Breast epithelium (tissue), 4 donors: Measurements from ENCODE around the gene TMEM186. TPM values are rescaled to one million over a fixed set of nuclear protein-coding genes. Genes with fewer than 3 reads are reported as not detected.

Source experiments
- DNase-seq, 2 donors: peaks; one replicate each; pipeline ENCODE4 v3.0.0-alpha.2; 2019; ENCODE audit warnings: low spot score in 2 of 2
- H3K27ac ChIP-seq, 2 donors: fragments of 200-600 bp; sonication (generic) in 1 of 2; one replicate each; pipeline ENCODE4 v1.5.1; 2016 to 2019; ENCODE audit warnings: mild to moderate bottlenecking in 1 of 2
- H3K27me3 ChIP-seq, 2 donors: fragments of 200-600 bp; sonication (generic) in 1 of 2; one replicate each; pipeline versions ENCODE4 v1.5.1 to v1.6.0; 2017 to 2019; ENCODE audit warnings: control low read depth in 1 of 2, mild to moderate bottlenecking in 1 of 2
- H3K36me3 ChIP-seq: fragments of 200-600 bp; one replicate; pipeline ENCODE4 v1.5.1; 2019
- H3K4me1 ChIP-seq, 2 donors: fragments of 200-600 bp; sonication (generic); one replicate each; pipeline ENCODE4 v1.5.1; 2016 to 2019; ENCODE audit warnings: control low read depth in 1 of 2
- H3K4me3 ChIP-seq, 3 donors: fragments of 200-600 bp; sonication (generic); 1 replicate in 2 of 3; 2 replicates in 1 of 3; pipeline ENCODE4 v1.5.1; 2016 to 2019; ENCODE audit warnings: mild to moderate bottlenecking in 3 of 3, moderate library complexity in 2 of 3
- H3K9me3 ChIP-seq, 2 donors: fragments of 200-600 bp; sonication (generic) in 1 of 2; one replicate each; pipeline ENCODE4 v1.5.1; 2016 to 2019; ENCODE audit warnings: control low read depth in 1 of 2
- CTCF ChIP-seq, 3 donors: fragments of 450-650 bp; IDR thresholded peaks; one replicate each; pipeline ENCODE4 v1.5.1; 2016 to 2017; ENCODE audit warnings: antibody characterized with exemption in 3 of 3, mild to moderate bottlenecking in 3 of 3, moderate library complexity in 3 of 3
- POLR2A ChIP-seq: fragments of 450-650 bp; IDR thresholded peaks from one replicate; pipeline ENCODE4 v1.6.1; 2016; ENCODE audit warnings: antibody characterized with exemption, mild to moderate bottlenecking, moderate library complexity
- POLR2AphosphoS5 ChIP-seq, 3 donors: sonication (generic); formaldehyde crosslinking; IDR thresholded peaks; one replicate each; pipeline ENCODE4 v1.6.1; 2017; ENCODE audit warnings: antibody characterized with exemption in 3 of 3
- intact Hi-C: fragments of 100-400 bp; cut with DNase I; formaldehyde crosslinking; loops from one replicate; pipeline ENCODE4 v1.15.1; 2023; ENCODE audit warnings: low total_unique reads
- total RNA-seq, 3 donors: library from RNA; depleted of rRNA; stranded (reverse); fragments of >200 nt; gene quantifications; one replicate each; pipeline ENCODE4 v1.1.0, GENCODE V29; 2016

TMEM186 gene
- total RNA-seq, 3 donors from 2014 or later = 7.2 to 9.4 (median 7.5) TPM

- no peak for TF ChIP-seq CTCF (IDR thresholded peaks at IDR 0.05)
- no peak for TF ChIP-seq POLR2AphosphoS5 (IDR thresholded peaks at IDR 0.05)
- no peak for TF ChIP-seq POLR2A
- H3K27me3 ChIP-seq = no peaks in the 10 kb centered on the region
- H3K27ac ChIP-seq = no peak overlapping the region
- no peaks in the 10 kb centered on the region for H3K4me1 ChIP-seq
- H3K36me3 ChIP-seq = peaks cover 10% of the 10 kb centered on the region
- intact Hi-C loops = no loop called here
- no peak for DNase-seq
- no peaks in the 10 kb centered on the region for H3K9me3 ChIP-seq
- H3K4me3 ChIP-seq = no peak overlapping the region
Observed at GRCh38 chr16:8814095-8814806, 16.8 kb upstream of the TMEM186 start.

DNA sequence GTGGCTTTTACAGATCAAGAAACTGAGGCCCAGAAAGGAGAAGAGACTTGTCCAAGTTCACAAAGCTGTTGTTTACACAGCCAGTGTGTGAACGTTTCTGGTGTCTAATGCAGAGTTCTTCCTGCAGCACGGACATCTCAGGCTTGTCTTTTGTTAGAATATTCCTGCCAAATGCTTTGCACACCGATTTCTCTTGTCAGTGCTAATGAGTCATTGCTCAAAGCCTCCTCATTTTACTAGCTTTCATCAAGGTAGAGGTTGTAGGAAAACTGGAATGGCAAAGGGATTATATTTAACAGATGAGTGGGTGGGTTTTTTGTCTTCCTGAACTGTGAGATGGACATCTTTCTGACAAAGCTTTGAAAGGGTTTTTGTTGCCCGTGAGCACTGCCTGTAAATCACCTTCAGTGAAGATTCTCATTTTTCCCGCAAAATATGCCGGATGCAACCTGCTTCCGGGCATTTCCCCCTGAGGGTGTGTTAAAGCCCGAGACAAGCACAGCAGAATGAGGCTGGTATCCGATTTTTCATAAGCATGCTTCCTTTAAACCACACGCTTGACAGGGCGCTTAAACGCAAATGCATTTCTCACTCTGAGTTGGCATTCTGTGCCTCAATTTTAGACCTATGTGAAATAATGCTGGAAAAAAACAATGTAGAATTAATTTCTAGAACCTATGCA lies 14.9 kb upstream of the TMEM186 start:
- Histone ChIP-seq H3K4me3 (no peak overlapping the region), H3K27ac (no peak overlapping the region), H3K4me1 (no peaks in the 10 kb centered on the region), H3K27me3 (no peaks in the 10 kb centered on the region), H3K9me3 (no peaks in the 10 kb centered on the region), H3K36me3 (peaks cover 10% of the 10 kb centered on the region)
- no peak for TF ChIP-seq POLR2AphosphoS5 (IDR thresholded peaks at IDR 0.05)
- TF ChIP-seq CTCF (IDR thresholded peaks at IDR 0.05) = no peak
- no peak for TF ChIP-seq POLR2A
- intact Hi-C loops = no loop called here
- DNase-seq = no peak

DNA sequence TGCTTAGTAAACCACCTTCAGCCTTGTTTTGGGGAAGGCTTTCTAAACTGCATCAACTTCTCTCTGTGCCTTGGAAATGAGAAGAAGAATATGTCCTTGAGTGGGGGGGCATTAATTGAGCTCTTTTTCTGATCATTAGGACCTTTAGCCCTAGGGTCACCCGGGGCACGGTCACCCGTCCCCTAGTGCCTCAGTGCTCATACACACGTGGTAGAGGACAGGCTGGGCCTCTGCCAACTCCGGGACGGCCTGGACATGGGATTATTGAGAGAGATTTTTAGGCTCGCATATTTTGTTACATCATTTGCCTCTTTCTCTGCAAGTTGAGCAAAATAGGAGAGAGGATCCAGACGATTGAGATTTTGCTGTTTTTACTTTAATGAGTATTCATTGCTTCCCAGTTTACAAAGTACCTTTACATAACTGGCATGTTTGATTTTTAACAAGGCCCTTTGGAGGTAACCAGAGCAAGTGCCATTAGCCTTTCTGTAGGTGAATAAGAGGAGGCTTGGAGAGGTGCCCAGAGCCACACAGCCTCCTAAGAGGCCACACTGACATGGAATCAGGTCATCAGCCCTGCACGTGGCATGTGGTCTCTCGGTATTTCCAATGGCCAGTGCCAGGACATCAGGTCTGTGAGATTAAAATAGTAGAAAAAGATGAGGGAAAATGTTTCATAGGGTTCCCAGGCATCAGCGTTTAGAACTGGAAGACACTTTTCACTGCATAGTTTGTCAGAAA lies 11.3 kb upstream of the TMEM186 start:
- TF ChIP-seq POLR2AphosphoS5 (IDR thresholded peaks at IDR 0.05) (no peak), CTCF (IDR thresholded peaks at IDR 0.05) (no peak), POLR2A (no peak)
- no peak overlapping the region for H3K27ac ChIP-seq
- intact Hi-C loops = no loop called here
- H3K27me3 ChIP-seq = no peaks in the 10 kb centered on the region
- no peak for DNase-seq
- peaks cover 10% of the 10 kb centered on the region for H3K36me3 ChIP-seq
- H3K4me1 ChIP-seq = no peaks in the 10 kb centered on the region
- H3K9me3 ChIP-seq = no peaks in the 10 kb centered on the region
- H3K4me3 ChIP-seq = no peak overlapping the region

DNA sequence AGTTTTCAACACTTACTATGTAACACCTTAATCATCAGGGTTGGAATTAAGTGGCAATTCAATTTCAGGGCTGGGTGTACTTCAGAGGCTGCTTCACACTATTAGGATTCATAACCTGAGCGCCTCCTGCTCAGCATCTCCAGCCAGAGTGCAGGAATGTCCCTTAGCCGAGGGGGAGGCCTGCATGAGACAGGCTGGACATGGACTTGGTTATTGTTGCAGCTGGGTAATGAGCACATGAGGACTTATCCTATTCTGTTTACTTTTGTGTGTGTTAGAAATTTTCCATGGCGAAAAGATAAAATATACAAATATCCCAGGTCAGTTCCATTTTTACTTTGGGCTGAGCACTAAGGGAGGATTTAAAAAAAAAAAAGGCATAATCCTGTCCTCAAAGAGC lies 10.6 kb upstream of the TMEM186 start:
- DNase-seq = no peak
- Histone ChIP-seq H3K36me3 (peaks cover 4% of the 10 kb centered on the region), H3K27me3 (no peaks in the 10 kb centered on the region), H3K4me1 (no peaks in the 10 kb centered on the region), H3K4me3 (no peak overlapping the region), H3K27ac (no peak overlapping the region), H3K9me3 (no peaks in the 10 kb centered on the region)
- TF ChIP-seq POLR2A (no peak), POLR2AphosphoS5 (IDR thresholded peaks at IDR 0.05) (no peak)
- intact Hi-C loops = no loop called here

DNA sequence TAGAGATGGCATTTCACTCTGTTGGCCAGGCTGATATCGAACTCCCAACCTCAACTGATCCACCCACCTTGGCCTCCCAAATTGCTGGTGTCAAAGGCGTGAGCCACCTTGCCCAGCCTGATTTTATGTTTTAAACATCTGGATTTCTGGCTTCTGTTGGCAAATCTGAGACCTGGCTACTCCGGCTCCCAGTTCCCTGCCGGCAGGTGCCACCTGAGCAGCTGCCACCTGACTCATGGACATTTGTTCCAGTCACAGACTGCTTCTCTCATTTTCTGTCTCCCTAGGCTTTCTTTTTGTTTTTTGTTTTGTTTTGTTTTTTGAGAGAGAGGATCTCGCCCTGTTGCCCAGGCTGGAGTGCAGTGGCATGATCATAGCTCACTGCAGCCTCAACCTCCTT lies 9.8 kb upstream of the TMEM186 start:
- DNase-seq = no peak
- intact Hi-C loops = no loop called here
- H3K36me3 ChIP-seq = no peaks in the 10 kb centered on the region

More for the DNA sequence above, 9.8 kb upstream of the TMEM186 start:
- Histone ChIP-seq H3K4me3 (no peak overlapping the region), H3K27ac (no peak overlapping the region), H3K27me3 (no peaks in the 10 kb centered on the region), H3K4me1 (no peaks in the 10 kb centered on the region), H3K9me3 (no peaks in the 10 kb centered on the region)
- TF ChIP-seq POLR2A = no peak
- TF ChIP-seq CTCF (IDR thresholded peaks at IDR 0.05) = no peak
- TF ChIP-seq POLR2AphosphoS5 (IDR thresholded peaks at IDR 0.05) = no peak
